Activated CD8-positive, alpha-beta memory T cell treated with anti-CD3 and anti-CD28 coated beads, Interleukin-2, amount 10 ng/mL, durations not matched to agents 7 days and 5 days (primary cell): ENCODE results near the gene CA7. TPM values are rescaled to one million over a fixed set of nuclear protein-coding genes. Genes with fewer than 3 reads are reported as not detected.

Experiments used
- total RNA-seq, 2 experiments: library from RNA; stranded (reverse); gene quantifications; one replicate each; pipeline ENCODE4 v1.2.3, GENCODE V29; 2021

CA7 gene
- total RNA-seq, 2 experiments from 2014 or later, result not detected

Other genes starting within 250 kb of the CA7 start
- gene CMTM3, start 239.7 kb upstream of the CA7 start, total RNA-seq, result 10 to 100 TPM; 85.0 to 90.3 TPM
- 1 to 10 TPM; 1.1 to 1.2 TPM for gene CMTM4, start 147.7 kb upstream of the CA7 start, total RNA-seq
- 10 to 100 TPM; 71.6 to 81.0 TPM for gene DYNC1LI2, start 92.8 kb upstream of the CA7 start, total RNA-seq
- gene TERB1, start 42.8 kb upstream of the CA7 start, total RNA-seq, result under 1 TPM in 1 of 2 experiments, not detected in 1; 0.47 TPM
- 10 to 100 TPM; 81.1 to 88.5 TPM for gene NAE1, start 13.4 kb upstream of the CA7 start, total RNA-seq
- gene PDP2, start 36.1 kb downstream of the CA7 start, total RNA-seq, result 10 to 100 TPM; 29.2 to 33.3 TPM
- not detected for gene CDH16, start 74.5 kb downstream of the CA7 start, total RNA-seq
- 1 to 10 TPM in 1 of 2 experiments, under 1 TPM in 1; 0.55 to 2.5 TPM for gene RRAD, start 81.1 kb downstream of the CA7 start, total RNA-seq
- 100 to 1,000 TPM; 124 to 131 TPM for gene CIAO2B, start 90.0 kb downstream of the CA7 start, total RNA-seq
- gene CES2, start 91.1 kb downstream of the CA7 start, total RNA-seq, result 10 to 100 TPM; 34.1 to 35.5 TPM
- gene CES3, start 116.9 kb downstream of the CA7 start, total RNA-seq, result 1 to 10 TPM; 2.3 to 4.5 TPM
- 10 to 100 TPM in 1 of 2 experiments, 1 to 10 TPM in 1; 8.1 to 11.7 TPM for gene CES4A, start 144.2 kb downstream of the CA7 start, total RNA-seq
- 100 to 1,000 TPM; 180 to 196 TPM for gene CBFB, start 184.7 kb downstream of the CA7 start, total RNA-seq